ENCODE measurements around the gene ECM2. TPM values are rescaled to one million over a fixed set of nuclear protein-coding genes. Genes with fewer than 3 reads are reported as not detected.

The ECM2 gene
- total and polyA plus RNA-seq, 2 of the 13 experiments (the other 11 are each of a cell fraction or from before 2014, with no cell fraction given), result 0.37 TPM; not detected in 1

DNA sequence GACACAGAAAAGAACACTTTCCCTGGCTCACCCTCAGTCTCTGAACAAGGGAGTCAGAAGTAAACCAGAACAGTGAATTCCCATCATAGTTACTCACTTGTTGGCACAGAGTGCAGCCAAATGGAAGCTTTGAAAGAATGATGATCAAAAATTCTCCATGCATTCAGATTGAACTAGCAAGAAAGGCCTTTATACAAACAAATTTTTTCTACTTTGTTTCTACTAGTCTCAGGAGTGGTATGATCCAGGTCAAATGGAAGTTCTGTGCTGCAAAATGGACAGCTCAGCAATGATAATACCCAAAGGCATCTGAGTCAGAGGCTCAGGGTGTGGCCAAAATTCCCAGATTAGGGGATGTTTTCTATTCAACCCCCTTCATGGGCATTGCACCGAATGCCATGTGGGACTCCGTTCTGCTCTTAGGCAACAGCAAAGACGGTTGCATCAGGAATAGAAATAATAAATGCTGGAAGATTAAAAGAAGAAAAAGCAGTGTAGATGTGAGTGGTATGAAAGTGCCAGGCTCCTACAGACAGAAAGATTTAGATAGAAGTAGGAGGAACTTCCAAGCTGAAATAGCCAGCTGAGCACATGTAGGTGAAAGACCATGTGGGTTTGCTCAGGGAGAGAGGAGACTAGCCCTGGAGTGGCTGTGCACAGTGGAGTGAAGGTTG is 29.5 kb downstream of the ECM2 start:
- Histone ChIP-seq H3K9me3 (ENCODE audit: low read length) (no peaks in the 10 kb centered on the region), H2AFZ (ENCODE audit: low read length) (no peak overlapping the region), H3K4me2 (ENCODE audit: low read depth, low read length) (no peak overlapping the region), H3K36me3 (replicated peaks in 1 of 2; ENCODE audit: control insufficient read depth in 1 of 2, insufficient read depth in 2 of 2, low read length in 2 of 2) (no peaks in the 10 kb centered on the region), H3K4me3 (replicated peaks in 1 of 3; ENCODE audit: insufficient read depth in 1 of 3, low read depth in 2 of 3, low read length in 3 of 3) (no peak overlapping the region), H3K27ac (ENCODE audit: extremely low read length, insufficient read depth, low read length) (no peak overlapping the region), H3K79me2 (ENCODE audit: insufficient read depth, low read length) (no peaks in the 10 kb centered on the region), H3K4me1 (ENCODE audit: insufficient read depth, low read length) (no peaks in the 10 kb centered on the region), H3K9ac (ENCODE audit: insufficient read depth, low read depth, low read length) (no peak overlapping the region), H4K20me1 (ENCODE audit: insufficient read depth, low read length) (no peaks in the 10 kb centered on the region), H3K27me3 (ENCODE audit: control insufficient read depth in 1 of 2, insufficient read depth in 2 of 2, low read length in 2 of 2) (no peaks in the 10 kb centered on the region)
- DNase-seq (ENCODE audit: low spot score) (no peak), FAIRE-seq (no peak), ATAC-seq (no peak)
- ChIA-PET CTCF (ENCODE audit: low intra/inter-chr PET ratio, low total read pairs) (no interaction called here), POLR2A (no interaction called here)
- intact Hi-C loops (cut with micrococcal nuclease; ENCODE audit: unreplicated experiment), result no loop called here
- BruUV-seq (replicated peaks), result no TSS peak
- in situ Hi-C loops (cut with HindIII; ENCODE audit: extremely low pct_ligation_motif_present, low pct_unique_long_range_greater_than_20kb), result no loop called here
- 94% methylated on average over 3 of the region's 3 CpGs for WGBS (ENCODE audit: low lambda C conversion rate)
- no peak for TF ChIP-seq FOXM1 (CRISPR knock-in tag; IDR thresholded peaks at IDR 0.05)
- no peak for TF ChIP-seq SOX6 (IDR thresholded peaks at IDR 0.05)
- no peak for TF ChIP-seq SOX6 (CRISPR knock-in tag; IDR thresholded peaks at IDR 0.05)
- TF ChIP-seq SOX5 (CRISPR knock-in tag; IDR thresholded peaks at IDR 0.05; ENCODE audit: borderline replicate concordance), result no peak
- TF ChIP-seq SNAI1 (CRISPR knock-in tag; IDR thresholded peaks at IDR 0.05; ENCODE audit: borderline replicate concordance), result no peak
- no peak for TF ChIP-seq HIVEP1 (CRISPR knock-in tag; IDR thresholded peaks at IDR 0.05)
- no peak for TF ChIP-seq ZNF484 (CRISPR knock-in tag; IDR thresholded peaks at IDR 0.05; ENCODE audit: borderline replicate concordance, low read depth)
- no peak for TF ChIP-seq NR1H2 (CRISPR knock-in tag; IDR thresholded peaks at IDR 0.05; ENCODE audit: borderline replicate concordance, low read depth)
- no peak for TF ChIP-seq ZNF629 (CRISPR knock-in tag; conservative IDR thresholded peaks at IDR 0.05)
- no peak for TF ChIP-seq ZNF101 (CRISPR knock-in tag; IDR thresholded peaks at IDR 0.05; ENCODE audit: borderline replicate concordance, low read depth)
- no peak for TF ChIP-seq RBFOX2 (IDR thresholded peaks at IDR 0.05; ENCODE audit: low read depth, low read length)
- no peak for TF ChIP-seq XRCC5 (optimal IDR thresholded peaks at IDR 0.05; ENCODE audit: low read length)
- no peak for TF ChIP-seq ZNF883 (CRISPR knock-in tag; IDR thresholded peaks at IDR 0.05; ENCODE audit: not compliant biosample characterization)
- TF ChIP-seq ZZZ3 (CRISPR knock-in tag; IDR thresholded peaks at IDR 0.05; ENCODE audit: borderline replicate concordance), result no peak
- no peak for TF ChIP-seq ZNF652 (CRISPR knock-in tag; IDR thresholded peaks at IDR 0.05; ENCODE audit: borderline replicate concordance, low read depth)
- no peak for TF ChIP-seq ZSCAN30 (CRISPR knock-in tag; IDR thresholded peaks at IDR 0.05)
- no peak for TF ChIP-seq CHCHD3 (CRISPR knock-in tag; IDR thresholded peaks at IDR 0.05)

All from HepG2 (cell line).